IMR-90 (cell line): Measurements from ENCODE around the gene ZKSCAN4. TPM values are rescaled to one million over a fixed set of nuclear protein-coding genes. Genes with fewer than 3 reads are reported as not detected.

Experiments
- ATAC-seq: fragments of 200-7000 bp; cut with Tn5 transposase; 2 replicates; pipeline ENCODE4 v1.9.1; 2020; ENCODE audit warnings: low read depth, mild to moderate bottlenecking, moderate library complexity
- BruUV-seq: library from RNA; stranded (reverse); fragments of 400-500 nt; replicated peaks from 2 replicates; lab custom pipeline; 2021; lab: Mats Ljungman, UMichigan
- CTCF ChIA-PET: fragments of 300-600 bp; formaldehyde crosslinking; extraction: SDS; loops from one replicate; lab custom pipeline; 2021; ENCODE audit warnings: antibody characterized with exemption; lab: Yijun Ruan, JAX
- POLR2A ChIA-PET: fragments of 300-600 bp; sonication (Branson Sonifier 250); formaldehyde crosslinking; loops from one replicate; lab custom pipeline; 2022; ENCODE audit warnings: antibody characterized with exemption; ENCODE audit not compliant: unreplicated experiment; lab: Charles Lee
- DNase-seq: peaks from one replicate; pipeline ENCODE4 v3.0.0; 2013
- H2AFZ ChIP-seq: replicated peaks from 2 replicates; pipeline ENCODE3; 2013; ENCODE audit warnings: low read length, mild to moderate bottlenecking; ENCODE audit not compliant: poor library complexity
- H2AK5ac ChIP-seq: 2 replicates; pipeline ENCODE4 v1.6.1; 2013; ENCODE audit warnings: low read depth, low read length, inconsistent platforms
- H2AK9ac ChIP-seq: replicated peaks from 2 replicates; pipeline ENCODE3; 2013; ENCODE audit warnings: mild to moderate bottlenecking, low read depth, low read length, moderate library complexity; ENCODE audit not compliant: poor library complexity
- H2BK120ac ChIP-seq: 2 replicates; pipeline ENCODE4 v1.6.1; 2013; ENCODE audit warnings: low read depth, low read length, inconsistent platforms
- H2BK15ac ChIP-seq: 3 replicates; pipeline ENCODE4 v1.6.1; 2013; ENCODE audit warnings: low read depth, low read length, inconsistent platforms
- H2BK20ac ChIP-seq: 2 replicates; pipeline ENCODE4 v1.6.1; 2013; ENCODE audit warnings: low read depth, mild to moderate bottlenecking, inconsistent platforms, low read length, moderate library complexity
- H2BK5ac ChIP-seq: 2 replicates; pipeline ENCODE4 v1.6.1; 2013; ENCODE audit warnings: mild to moderate bottlenecking, low read depth, low read length, inconsistent platforms; ENCODE audit not compliant: poor library complexity, severe bottlenecking
- H3K14ac ChIP-seq: replicated peaks from 2 replicates; pipeline ENCODE4 v1.6.1; 2013; ENCODE audit warnings: low read depth, low read length, inconsistent platforms
- H3K18ac ChIP-seq: 2 replicates; pipeline ENCODE4 v1.6.1; 2013; ENCODE audit warnings: low read depth, low read length, control low read depth
- H3K23ac ChIP-seq: 2 replicates; pipeline ENCODE4 v1.6.1; 2013; ENCODE audit warnings: low read depth, low read length, inconsistent platforms
- H3K27ac ChIP-seq: 2 replicates; pipeline ENCODE4 v1.5.1; 2013; ENCODE audit warnings: mild to moderate bottlenecking, control low read depth, low read length; ENCODE audit not compliant: insufficient read depth
- H3K27me3 ChIP-seq: 2 replicates; pipeline ENCODE4 v1.6.1; 2013; ENCODE audit warnings: low read length; ENCODE audit not compliant: control insufficient read depth, insufficient read depth
- H3K36me3 ChIP-seq: 2 replicates; pipeline ENCODE4 v1.6.1; 2013; ENCODE audit warnings: low read length, mixed read lengths; ENCODE audit not compliant: control insufficient read depth, insufficient read depth
- H3K4ac ChIP-seq: 2 replicates; pipeline ENCODE4 v1.6.1; 2013; ENCODE audit warnings: low read depth, low read length, inconsistent platforms
- H3K4me1 ChIP-seq: 2 replicates; pipeline ENCODE4 v1.6.1; 2013; ENCODE audit warnings: low read length, mixed read lengths; ENCODE audit not compliant: control insufficient read depth, insufficient read depth
- H3K4me2 ChIP-seq: 2 replicates; pipeline ENCODE4 v1.6.1; 2013; ENCODE audit warnings: low read depth, mild to moderate bottlenecking, control low read depth, low read length, moderate library complexity
- H3K4me3 ChIP-seq: 2 replicates; pipeline ENCODE4 v1.5.1; 2013; ENCODE audit warnings: low read depth, mild to moderate bottlenecking, control low read depth, low read length, moderate library complexity; ENCODE audit not compliant: insufficient read depth
- H3K56ac ChIP-seq: 2 replicates; pipeline ENCODE4 v1.6.1; 2013; ENCODE audit warnings: low read length, inconsistent platforms; ENCODE audit not compliant: insufficient read depth; ENCODE audit errors: extremely low read depth
- H3K79me1 ChIP-seq, 2 experiments: 2 replicates each; pipeline ENCODE4 v1.6.1; 2013; ENCODE audit warnings: low read length in 2 of 2, inconsistent platforms in 1 of 2, low read depth in 1 of 2
- H3K9ac ChIP-seq: 2 replicates; pipeline ENCODE4 v1.6.1; 2013; ENCODE audit warnings: low read depth, low read length, control low read depth
- H3K9me1 ChIP-seq: 2 replicates; pipeline ENCODE4 v1.6.1; 2013; ENCODE audit warnings: low read length, inconsistent platforms; ENCODE audit not compliant: insufficient read depth
- H3K9me3 ChIP-seq: 2 replicates; pipeline ENCODE4 v1.6.1; 2013; ENCODE audit warnings: low read length; ENCODE audit not compliant: control insufficient read depth, insufficient read depth
- H4K20me1 ChIP-seq: 2 replicates; pipeline ENCODE4 v1.6.1; 2013; ENCODE audit warnings: low read length, inconsistent platforms; ENCODE audit not compliant: insufficient read depth
- H4K5ac ChIP-seq: 2 replicates; pipeline ENCODE4 v1.6.1; 2013; ENCODE audit warnings: mild to moderate bottlenecking, low read depth, low read length, control low read depth
- H4K8ac ChIP-seq, 2 experiments: 2 replicates each; pipeline ENCODE4 v1.6.1; 2013; ENCODE audit warnings: low read depth in 2 of 2, low read length in 2 of 2, control low read depth in 1 of 2, inconsistent platforms in 1 of 2
- H4K91ac ChIP-seq: 2 replicates; pipeline ENCODE4 v1.6.1; 2013; ENCODE audit warnings: low read depth, low read length, inconsistent platforms; ENCODE audit not compliant: insufficient read depth
- CEBPB ChIP-seq: IDR thresholded peaks from 2 replicates; pipeline ENCODE4 v1.6.1; 2012; ENCODE audit warnings: low read depth, low read length, improper control_type of control experiment
- FOS ChIP-seq: fragments of 150-350 bp; IDR thresholded peaks from 2 replicates; pipeline ENCODE4 v1.6.1; 2016; ENCODE audit warnings: low read depth, low read length
- MAFK ChIP-seq: IDR thresholded peaks from 2 replicates; pipeline ENCODE4 v1.6.1; 2012; ENCODE audit warnings: low read depth, low read length, improper control_type of control experiment
- MXI1 ChIP-seq: IDR thresholded peaks from 2 replicates; pipeline ENCODE4 v1.6.1; 2012; ENCODE audit warnings: low read depth, mild to moderate bottlenecking, low read length, moderate library complexity, borderline replicate concordance
- POLR2A ChIP-seq: IDR thresholded peaks from 2 replicates; pipeline ENCODE4 v1.6.1; 2012; ENCODE audit warnings: mild to moderate bottlenecking, low read depth, low read length
- RAD21 ChIP-seq: IDR thresholded peaks from 2 replicates; pipeline ENCODE4 v1.6.1; 2012; ENCODE audit warnings: low read length, improper control_type of control experiment
- RCOR1 ChIP-seq: IDR thresholded peaks from 2 replicates; pipeline ENCODE4 v1.6.1; 2012; ENCODE audit warnings: mild to moderate bottlenecking, low read length, improper control_type of control experiment; ENCODE audit not compliant: insufficient replicate concordance
- SMC3 ChIP-seq: fragments of 150-350 bp; IDR thresholded peaks from 2 replicates; pipeline ENCODE4 v1.6.1; 2016; ENCODE audit warnings: low read depth, mild to moderate bottlenecking, antibody characterized with exemption, low read length, moderate library complexity
- WGBS, 2 experiments: methylation state at CpG; one replicate each; pipeline versions ENCODE4 v1.1.5 to v1.1.7; 2013; ENCODE audit warnings: missing lambda C conversion rate in 2 of 2; ENCODE audit not compliant: insufficient read length in 1 of 2; ENCODE audit errors: extremely low coverage in 2 of 2; 5-methylcytosine and 5-hydroxymethylcytosine counted together
- dilution Hi-C: fragments of 300-500 bp; cut with HindIII; formaldehyde crosslinking; loops from one replicate; pipeline ENCODE4 v1.14.3; 2018; ENCODE audit warnings: low sequenced_read_pairs; ENCODE audit not compliant: unreplicated experiment
- in situ Hi-C: fragments of 300-500 bp; cut with MboI; formaldehyde crosslinking; loops from 3 replicates; pipeline ENCODE4 v1.14.3; 2019; ENCODE audit warnings: low sequenced_read_pairs, inconsistent platforms, mixed read lengths
- intact Hi-C: fragments of 100-400 bp; cut with micrococcal nuclease; formaldehyde crosslinking; loops from 2 replicates; pipeline ENCODE4 v1.10.0; 2022
- polyA plus RNA-seq, 3 experiments: library from polyadenylated mRNA; depleted of rRNA; stranded (reverse); fragments of >200 nt; gene quantifications; 2 replicates each; pipeline ENCODE4 v1.2.3, GENCODE V29; 2012; ENCODE audit warnings: low replicate concordance in 1 of 3
- total RNA-seq: library from RNA; depleted of rRNA; stranded (reverse); fragments of >200 nt; gene quantifications from 2 replicates; pipeline ENCODE4 v1.2.3, GENCODE V29; 2012
- TF ChIP-seq, protein P1 (sequence below): conservative IDR thresholded peaks from 2 replicates; pipeline ENCODE4 v1.5.1; 2012; ENCODE audit warnings: mild to moderate bottlenecking, low read depth, low read length, improper control_type of control experiment

ZKSCAN4 gene
- total and polyA plus RNA-seq, 2 of the 4 experiments (the other 2 are of a cell fraction): 2.4 to 5.7 TPM

DNA sequence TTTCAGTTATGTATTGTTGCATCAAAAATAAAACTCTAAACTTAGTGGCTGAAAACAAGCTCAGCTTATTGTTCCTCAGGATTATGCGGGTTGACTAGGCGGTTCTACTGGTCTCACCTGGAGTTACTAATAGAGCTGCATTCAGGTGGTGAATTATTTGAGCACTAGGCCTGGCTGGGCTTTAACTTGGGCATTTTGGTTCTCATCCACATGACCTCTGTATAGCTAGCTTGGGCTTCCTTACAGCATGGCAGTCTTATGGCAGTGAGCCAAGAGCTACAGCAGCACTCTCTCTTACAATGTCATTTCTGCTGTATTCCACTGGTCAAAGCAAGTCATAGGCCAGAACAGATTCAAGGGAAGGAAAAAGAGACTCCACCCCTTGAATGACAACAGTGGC, 30.9 kb upstream of the ZKSCAN4 start:
- H3K36me3 ChIP-seq: peaks cover 15% of the 10 kb centered on the region
- no peak overlapping the region for H4K8ac ChIP-seq
- 0 out of 2 replicates have a peak overlapping the region, but pooled peaks have one; percentile 3 for H3K23ac ChIP-seq
- no peak overlapping the region; the same call in 1 of the 2 replicates for H3K4me2 ChIP-seq
- no peaks in the 10 kb centered on the region for H3K27me3 ChIP-seq
- no peaks in the 10 kb centered on the region; the same call in 1 of the 2 replicates for H3K9me1 ChIP-seq
- H2AFZ ChIP-seq: no peak overlapping the region
- no peaks in the 10 kb centered on the region for H4K20me1 ChIP-seq
- dilution Hi-C loops: no loop called here
- H3K79me1 ChIP-seq: peaks cover 15 to 25% of the 10 kb centered on the region in 2 experiments
- no peak overlapping the region for H4K5ac ChIP-seq
- no TSS peak for BruUV-seq
- H2BK15ac ChIP-seq: no peak overlapping the region
- H2AK5ac ChIP-seq: no peak overlapping the region
- H3K14ac ChIP-seq: no peak overlapping the region
- no peak overlapping the region for H2BK5ac ChIP-seq
- no peak overlapping the region for H3K4ac ChIP-seq
- H3K9ac ChIP-seq: no peak overlapping the region
- CTCF ChIA-PET: interaction anchor here (0.9 kb wide), 1 partner anchor 73 kb away, joined by 4 read pairs; no protein-coding TSS in a partner anchor
- DNase-seq (no peak), ATAC-seq (no peak)
- no peak overlapping the region for H3K27ac ChIP-seq
- no CpG with 5 or more reads among the region's 2 CpGs for WGBS, 2 experiments
- H2BK20ac ChIP-seq: no peak overlapping the region
- peak overlapping the region; percentile 33 for H2AK9ac ChIP-seq
- no peak overlapping the region for H3K4me3 ChIP-seq
- peaks cover 3% of the 10 kb centered on the region; the same call in 1 of the 2 replicates for H3K4me1 ChIP-seq
- TF ChIP-seq FOS: no peak
- TF ChIP-seq, protein P1, sequence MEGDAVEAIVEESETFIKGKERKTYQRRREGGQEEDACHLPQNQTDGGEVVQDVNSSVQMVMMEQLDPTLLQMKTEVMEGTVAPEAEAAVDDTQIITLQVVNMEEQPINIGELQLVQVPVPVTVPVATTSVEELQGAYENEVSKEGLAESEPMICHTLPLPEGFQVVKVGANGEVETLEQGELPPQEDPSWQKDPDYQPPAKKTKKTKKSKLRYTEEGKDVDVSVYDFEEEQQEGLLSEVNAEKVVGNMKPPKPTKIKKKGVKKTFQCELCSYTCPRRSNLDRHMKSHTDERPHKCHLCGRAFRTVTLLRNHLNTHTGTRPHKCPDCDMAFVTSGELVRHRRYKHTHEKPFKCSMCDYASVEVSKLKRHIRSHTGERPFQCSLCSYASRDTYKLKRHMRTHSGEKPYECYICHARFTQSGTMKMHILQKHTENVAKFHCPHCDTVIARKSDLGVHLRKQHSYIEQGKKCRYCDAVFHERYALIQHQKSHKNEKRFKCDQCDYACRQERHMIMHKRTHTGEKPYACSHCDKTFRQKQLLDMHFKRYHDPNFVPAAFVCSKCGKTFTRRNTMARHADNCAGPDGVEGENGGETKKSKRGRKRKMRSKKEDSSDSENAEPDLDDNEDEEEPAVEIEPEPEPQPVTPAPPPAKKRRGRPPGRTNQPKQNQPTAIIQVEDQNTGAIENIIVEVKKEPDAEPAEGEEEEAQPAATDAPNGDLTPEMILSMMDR: no peak
- no peak for TF ChIP-seq CEBPB
- TF ChIP-seq MAFK: no peak
- TF ChIP-seq RCOR1: no peak
- TF ChIP-seq MXI1: no peak
- TF ChIP-seq POLR2A: no peak
- no peak for TF ChIP-seq RAD21
- TF ChIP-seq SMC3: no peak
- H4K91ac ChIP-seq: no peak overlapping the region
- in situ Hi-C loops: no loop called here
- no peak overlapping the region for H2BK120ac ChIP-seq
- no peak overlapping the region for H3K18ac ChIP-seq
- POLR2A ChIA-PET: no interaction called here
- peaks cover 3% of the 10 kb centered on the region for H3K9me3 ChIP-seq
- intact Hi-C loops: no loop called here
- no peak overlapping the region for H3K56ac ChIP-seq
